Vagina (tissue), 2 donors: ENCODE results near the gene UBTD2.

Source experiments
- CTCF ChIP-seq, 3 experiments: fragments of 450-650 bp in 2 of 3; fragments of 200-600 bp in 1 of 3; sonication (generic) in 1 of 3; IDR thresholded peaks; one replicate each; pipeline ENCODE4 v1.5.1; 2017 to 2019; ENCODE audit warnings: antibody characterized with exemption in 3 of 3, mild to moderate bottlenecking in 2 of 3, moderate library complexity in 2 of 3
- POLR2A ChIP-seq, 2 donors: fragments of 450-650 bp; IDR thresholded peaks; one replicate each; pipeline ENCODE4 v1.6.1; 2017; ENCODE audit warnings: antibody characterized with exemption in 2 of 2, mild to moderate bottlenecking in 2 of 2, moderate library complexity in 2 of 2

- TF ChIP-seq POLR2A (IDR thresholded peaks at IDR 0.05) (no peak), CTCF (IDR thresholded peaks at IDR 0.05) (no peak)
Measured at GRCh38 chr5:172235827-172236736, 47.5 kb downstream of the UBTD2 start.
